GM19372 (cell line): Measurements from ENCODE around the gene MSI1.

Source experiments
- ATAC-seq: cut with Tn5 transposase; IDR thresholded peaks from one replicate; pipeline ENCODE4 v1.9.1; 2021; ENCODE audit warnings: mild to moderate bottlenecking, low read depth, moderate library complexity; ENCODE audit not compliant: unreplicated experiment

Gene MSI1

GRCh38 chr12:120368789-120369602 is at the start of gene MSI1:
Gene MSI1, minus strand, starts transcription at chr12:120369164. Its CDS starts 73 bp downstream, at chr12:120369091.
- ATAC-seq = no peak

DNA sequence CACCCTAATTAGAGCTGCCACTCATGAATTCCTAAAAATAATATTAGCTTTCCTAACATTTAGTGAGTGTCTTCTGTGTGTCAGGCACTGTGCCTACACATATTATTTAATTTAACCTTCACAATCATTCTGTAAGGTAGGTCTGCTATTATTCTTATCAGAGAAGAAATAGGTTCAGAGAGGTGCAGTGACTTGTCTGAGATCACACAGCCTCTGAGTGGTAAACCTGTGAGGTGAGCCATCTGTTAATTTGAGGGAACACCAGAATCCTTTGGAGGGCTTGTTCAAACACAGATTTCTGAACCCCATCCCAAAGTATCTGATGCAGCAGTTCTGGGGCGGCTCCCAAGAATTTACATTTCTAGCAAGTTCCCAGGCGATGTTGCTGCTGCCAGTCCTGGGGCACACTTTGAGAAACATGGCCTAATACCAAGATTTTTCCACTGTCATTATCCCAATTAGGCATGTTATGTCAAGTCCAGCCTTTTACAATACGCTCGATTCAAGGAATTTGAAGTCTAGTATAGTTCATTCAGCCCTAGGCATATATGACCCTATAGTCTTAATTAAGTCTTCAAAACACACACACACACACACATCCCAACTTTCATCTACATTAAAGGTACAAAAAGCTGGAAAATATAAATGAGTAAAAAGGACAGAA is 49.1 kb upstream of the MSI1 start:
- no peak for ATAC-seq

GRCh38 chr12:120416490-120417216 is 47.7 kb upstream of the MSI1 start:
- no peak for ATAC-seq

GRCh38 chr12:120413901-120414695 is 45.1 kb upstream of the MSI1 start:
- ATAC-seq = no peak

DNA sequence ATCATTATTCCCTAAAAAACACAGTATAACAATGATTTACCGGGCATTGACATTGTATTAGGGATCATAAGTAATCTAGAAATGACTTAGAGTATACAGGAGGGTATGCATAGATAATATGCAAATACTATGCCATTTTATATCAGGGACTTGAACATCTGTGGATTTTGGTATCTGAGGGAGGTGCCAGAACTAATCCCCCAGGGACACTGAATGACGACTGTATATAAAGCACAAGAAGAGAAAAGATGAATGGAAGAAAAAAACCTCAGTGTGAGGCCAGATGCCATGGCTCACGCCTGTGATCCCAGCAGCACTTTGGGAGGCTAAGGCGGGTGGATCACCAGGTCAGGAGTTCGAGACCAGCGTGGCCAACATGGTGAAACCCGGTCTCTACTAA is 43.5 kb upstream of the MSI1 start:
- no peak for ATAC-seq

GRCh38 chr12:120408771-120409170 is 39.8 kb upstream of the MSI1 start:
- ATAC-seq = no peak

- ATAC-seq = no peak
Measured at GRCh38 chr12:120406553-120406952, 37.6 kb upstream of the MSI1 start.

GRCh38 chr12:120406069-120406468 is 37.1 kb upstream of the MSI1 start:
- no peak for ATAC-seq

DNA sequence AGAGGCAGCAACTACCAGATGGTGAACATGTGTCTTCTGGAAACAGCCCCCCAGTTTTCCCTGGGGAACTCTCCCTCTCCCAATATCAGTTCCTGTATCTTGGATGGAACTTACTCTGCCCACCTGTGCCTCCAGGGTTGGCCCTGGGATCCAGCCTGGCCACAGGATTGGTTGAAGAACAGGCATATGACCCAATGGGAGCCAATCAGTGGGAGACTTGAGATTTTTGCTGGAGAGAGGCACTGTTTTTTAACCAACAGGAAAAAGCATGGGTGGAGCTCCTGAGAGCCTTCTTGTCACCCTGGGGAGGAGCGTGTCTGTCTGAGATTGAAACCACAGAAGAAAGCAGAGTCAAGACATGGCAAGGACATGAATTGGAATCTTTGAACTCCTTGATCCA is 35.3 kb upstream of the MSI1 start:
- ATAC-seq = no peak

DNA sequence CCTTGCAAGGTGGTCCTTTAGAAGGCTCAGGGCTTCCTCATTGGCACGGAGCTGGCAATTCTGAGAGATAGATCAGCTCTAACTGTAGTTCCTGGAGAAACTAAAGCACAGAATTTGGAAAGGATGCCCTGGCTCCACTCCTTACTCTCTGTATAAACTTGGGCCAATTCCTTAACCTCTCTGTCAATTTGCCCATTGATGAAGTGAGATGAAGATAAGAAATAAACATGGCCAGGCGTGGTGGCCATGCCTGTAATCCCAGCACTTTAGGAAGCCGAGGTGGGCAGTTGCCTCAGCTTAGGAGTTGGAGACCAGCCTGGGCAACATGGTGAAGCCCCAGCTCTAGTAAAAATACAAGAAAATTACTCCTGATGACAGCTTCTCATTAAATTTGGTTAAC is 34.9 kb upstream of the MSI1 start:
- no peak for ATAC-seq

GRCh38 chr12:120402217-120402616 is 33.3 kb upstream of the MSI1 start:
- ATAC-seq = no peak

DNA sequence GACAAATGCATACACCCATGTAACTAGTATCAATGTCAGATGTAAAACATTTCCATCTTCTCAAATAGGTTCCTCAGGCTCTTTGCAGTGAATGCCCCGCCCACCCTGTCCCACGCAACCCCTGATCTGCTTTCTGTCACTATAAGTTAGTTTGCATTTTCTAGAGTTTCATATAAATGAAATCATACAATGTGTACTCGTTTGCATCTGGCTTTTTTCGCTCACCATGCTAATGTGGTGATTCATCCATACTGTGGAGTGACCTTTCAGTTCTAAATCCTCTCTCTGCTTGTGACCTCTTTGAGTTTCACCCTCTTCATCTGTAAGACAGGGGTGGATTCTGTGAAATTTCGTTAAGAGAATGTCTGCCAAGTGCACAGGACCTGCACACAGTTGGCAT is 30.6 kb upstream of the MSI1 start:
- no peak for ATAC-seq

- ATAC-seq = no peak
Measured at GRCh38 chr12:120397824-120398540, 29.0 kb upstream of the MSI1 start.

DNA sequence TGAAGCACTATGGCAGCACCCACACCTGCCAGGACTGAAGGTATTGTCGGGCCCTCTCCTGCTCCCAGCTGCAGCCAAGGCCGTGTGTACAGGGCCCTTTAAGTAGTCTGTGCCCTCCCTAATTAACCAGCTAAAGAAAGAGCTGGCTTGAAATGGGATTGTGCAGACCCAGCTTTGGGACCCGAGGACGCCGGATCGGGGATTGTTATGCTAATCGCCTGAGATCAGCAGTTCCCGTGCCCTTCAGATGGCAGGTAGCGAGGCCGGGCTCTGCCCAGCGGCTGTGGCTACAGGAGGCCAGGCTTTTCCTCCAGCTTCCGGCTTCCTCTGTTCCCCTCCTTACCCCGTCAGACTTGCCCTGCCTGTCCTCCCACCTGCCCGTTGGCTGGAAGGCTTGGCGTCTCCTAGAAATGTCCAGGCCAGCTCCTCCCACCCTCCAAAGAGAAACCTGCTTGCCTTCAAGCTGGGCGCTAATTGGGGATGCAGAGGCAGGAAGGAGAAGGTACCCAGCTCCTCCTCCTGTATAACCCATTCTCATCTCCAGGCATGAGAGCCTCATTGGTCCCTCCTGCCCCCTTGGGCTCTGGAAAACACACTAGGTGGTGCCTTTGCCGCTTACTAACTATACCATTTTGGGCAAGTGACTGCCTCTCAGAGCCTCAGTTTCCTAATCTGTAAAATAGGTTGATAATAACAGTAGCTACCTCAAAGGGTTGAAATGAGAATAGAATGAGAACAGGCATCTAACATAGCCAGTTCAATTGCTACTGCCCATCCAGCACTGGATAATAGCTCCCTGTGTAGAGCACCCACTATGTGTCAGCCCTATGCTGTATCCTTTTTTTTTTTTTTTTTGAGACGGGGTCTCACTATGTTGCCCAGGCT is 25.8 kb upstream of the MSI1 start:
- ATAC-seq = no peak

DNA sequence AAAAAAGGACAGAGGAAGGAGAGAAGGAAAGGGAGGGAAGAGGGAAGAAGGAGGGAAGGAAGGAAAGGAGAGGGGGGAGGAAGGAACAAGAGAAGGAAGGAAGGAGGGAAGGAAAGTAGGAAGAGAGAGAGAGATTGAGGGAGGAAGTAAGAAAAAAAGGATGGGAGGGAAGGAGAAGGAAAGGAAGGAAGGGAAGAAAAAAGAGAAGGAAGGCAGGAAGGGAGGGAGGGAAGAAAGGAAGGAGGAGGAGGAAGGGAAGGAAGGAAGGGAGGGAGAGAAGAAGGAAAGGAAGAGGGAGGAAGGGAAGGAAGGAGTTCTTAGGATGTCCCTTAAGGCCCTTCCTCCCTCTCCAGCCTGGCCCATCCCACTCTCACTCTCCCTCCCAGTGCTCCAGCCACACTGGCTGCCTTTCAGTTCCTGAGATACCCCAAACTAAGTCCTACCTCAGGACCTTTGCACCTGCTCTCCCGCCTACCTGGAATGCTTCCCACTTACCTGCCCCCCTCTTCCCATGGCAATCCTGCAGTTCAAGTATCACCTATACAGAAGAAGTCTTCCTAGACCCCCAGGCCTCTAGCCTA is 21.7 kb upstream of the MSI1 start:
- no peak for ATAC-seq

- no peak for ATAC-seq
Measured at GRCh38 chr12:120388691-120389481, 19.9 kb upstream of the MSI1 start.

DNA sequence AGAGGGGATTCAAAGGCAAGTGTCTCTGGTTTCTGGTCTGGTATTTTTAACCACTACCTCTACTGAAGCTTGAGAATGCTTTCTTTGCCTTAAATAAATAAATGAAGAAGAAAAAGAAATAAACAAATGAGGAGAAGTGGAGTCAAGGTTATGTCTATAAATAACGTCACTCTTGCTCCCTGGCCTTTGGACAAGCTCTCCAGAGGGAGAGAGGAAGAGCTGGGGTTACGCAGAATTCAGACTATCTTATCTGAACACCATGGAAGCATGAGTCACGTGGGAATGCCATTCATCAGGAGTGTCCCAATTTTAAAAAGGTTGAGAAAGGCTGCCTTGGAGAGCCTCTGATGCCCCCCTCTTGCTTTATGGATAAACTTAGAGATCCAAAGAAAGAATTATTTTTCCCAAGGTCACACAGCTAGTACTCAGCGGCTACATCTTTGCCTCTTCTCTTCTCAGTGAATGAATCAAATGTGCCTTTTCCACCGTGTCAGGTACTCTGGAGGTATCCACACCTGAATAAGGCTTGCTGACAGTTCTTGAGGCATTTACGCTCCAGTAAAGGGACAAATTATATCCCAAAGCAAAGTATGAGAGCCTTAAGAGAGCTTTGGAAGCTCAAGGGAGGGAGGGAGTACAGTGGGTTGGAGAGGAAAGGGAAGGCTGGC is 12.9 kb upstream of the MSI1 start:
- no peak for ATAC-seq
